Panc1 (cell line): Measurements from ENCODE around the gene ROMO1. TPM values are rescaled to one million over a fixed set of nuclear protein-coding genes. Genes with fewer than 3 reads are reported as not detected.

Experiments
- ATAC-seq: fragments of 200-7000 bp; cut with Tn5 transposase; 2 replicates; pipeline ENCODE4 v1.9.1; 2020; ENCODE audit warnings: mild to moderate bottlenecking, moderate library complexity
- BruUV-seq: library from RNA; stranded (reverse); fragments of 400-500 nt; replicated peaks from 2 replicates; lab custom pipeline; 2021; lab: Mats Ljungman, UMichigan
- CTCF ChIA-PET: fragments of 300-600 bp; sonication (Branson Sonifier 250); formaldehyde crosslinking; loops from one replicate; lab custom pipeline; 2022; ENCODE audit warnings: antibody characterized with exemption; lab: Charles Lee
- POLR2A ChIA-PET: fragments of 300-600 bp; sonication (Branson Sonifier 250); formaldehyde crosslinking; loops from one replicate; lab custom pipeline; 2022; ENCODE audit warnings: antibody characterized with exemption; lab: Charles Lee
- DNase-seq: peaks from one replicate; pipeline ENCODE4 v3.0.0-alpha.2; 2010; ENCODE audit warnings: low read depth, low spot score
- H3K27ac ChIP-seq: 2 replicates; pipeline ENCODE4 v1.5.1; 2011; ENCODE audit warnings: mild to moderate bottlenecking, low read length, inconsistent platforms
- H3K27me3 ChIP-seq: fragments of 200-500 bp; sonication (Bioruptor generic); 2 replicates; pipeline ENCODE4 v1.6.0; 2014; ENCODE audit warnings: low read length, inconsistent platforms; ENCODE audit not compliant: control insufficient read depth, insufficient read depth
- H3K36me3 ChIP-seq: fragments of 200-500 bp; sonication (Bioruptor generic); 2 replicates; pipeline ENCODE4 v1.5.1; 2014; ENCODE audit warnings: inconsistent platforms, mild to moderate bottlenecking, low read length, moderate library complexity; ENCODE audit not compliant: control insufficient read depth, insufficient read depth
- H3K4me1 ChIP-seq: 2 replicates; pipeline ENCODE4 v1.5.1; 2011; ENCODE audit warnings: inconsistent platforms, mild to moderate bottlenecking, low read length, moderate library complexity; ENCODE audit not compliant: control insufficient read depth, insufficient read depth
- H3K4me3 ChIP-seq, 2 experiments: 2 replicates each; pipeline ENCODE4 v1.5.1; 2011 to 2012; ENCODE audit warnings: low read depth in 2 of 2, low read length in 2 of 2, mild to moderate bottlenecking in 2 of 2, inconsistent platforms in 1 of 2, moderate library complexity in 1 of 2
- H3K9me3 ChIP-seq: fragments of 200-500 bp; sonication (Bioruptor generic); 2 replicates; pipeline ENCODE4 v1.5.1; 2014; ENCODE audit warnings: low read depth, mild to moderate bottlenecking, inconsistent platforms, low read length, moderate library complexity; ENCODE audit not compliant: control insufficient read depth, insufficient read depth
- POLR2AphosphoS5 ChIP-seq: IDR thresholded peaks from 2 replicates; pipeline ENCODE4 v1.6.1; 2012; ENCODE audit warnings: mild to moderate bottlenecking, low read depth, low read length, moderate library complexity
- SIN3A ChIP-seq: IDR thresholded peaks from 2 replicates; pipeline ENCODE4 v1.6.1; 2012; ENCODE audit warnings: low read depth, mild to moderate bottlenecking, low read length, moderate library complexity, borderline replicate concordance; ENCODE audit not compliant: insufficient read depth
- TCF7L2 ChIP-seq: IDR thresholded peaks from 2 replicates; pipeline ENCODE4 v1.6.1; 2011; ENCODE audit warnings: mild to moderate bottlenecking, low read depth, low read length, inconsistent platforms
- in situ Hi-C: cut with HindIII; loops from 2 replicates; pipeline ENCODE4 v1.10.0; 2016; ENCODE audit warnings: low sequenced_read_pairs, low pct_unique_long_range_greater_than_20kb
- intact Hi-C: fragments of 100-400 bp; cut with micrococcal nuclease; formaldehyde crosslinking; loops from one replicate; pipeline ENCODE4 v1.10.0; 2022; ENCODE audit not compliant: unreplicated experiment
- total RNA-seq: library from RNA; stranded (reverse); gene quantifications from one replicate; pipeline ENCODE4 v1.2.1, GENCODE V29; 2021; ENCODE audit not compliant: unreplicated experiment
- TF ChIP-seq, protein P1 (sequence below), 2 experiments: IDR thresholded peaks; 2 replicates each; pipeline ENCODE4 v1.6.1; 2011 to 2012; ENCODE audit warnings: low read depth in 2 of 2, control low read depth in 1 of 2, low read length in 1 of 2, mild to moderate bottlenecking in 1 of 2, moderate library complexity in 1 of 2; ENCODE audit not compliant: insufficient read depth in 1 of 2
- TF ChIP-seq, protein P2 (sequence below): fragments of 450-650 bp; IDR thresholded peaks from 2 replicates; pipeline ENCODE4 v1.5.1; 2017; ENCODE audit warnings: mild to moderate bottlenecking

Gene ROMO1
- total RNA-seq, 1 experiment from 2014 or later, result 319 TPM

DNA sequence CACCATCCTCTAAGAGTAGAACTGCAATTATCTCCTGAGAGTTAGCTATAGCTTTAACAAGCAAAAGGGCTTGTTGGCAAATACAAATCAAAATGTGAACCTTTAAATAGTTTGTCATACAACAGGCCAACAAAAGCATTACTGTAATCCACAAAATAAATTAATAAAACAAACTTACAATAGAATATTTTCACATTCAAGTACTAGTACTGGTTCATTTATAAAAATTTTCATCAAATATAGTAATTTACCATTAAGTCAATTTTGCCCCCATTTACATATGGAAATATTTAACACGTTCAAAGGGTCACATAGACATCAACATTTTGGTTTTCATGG, 33.4 kb downstream of the ROMO1 start:
- DNase-seq (no peak), ATAC-seq (no peak)
- H3K4me1 ChIP-seq, result peaks cover 11% of the 10 kb centered on the region; the same call in 1 of the 2 replicates
- no peaks in the 10 kb centered on the region for H3K27me3 ChIP-seq
- peaks cover 82% of the 10 kb centered on the region for H3K36me3 ChIP-seq
- no peak overlapping the region for H3K27ac ChIP-seq
- in situ Hi-C loops (no loop called here), intact Hi-C loops (no loop called here)
- no TSS peak for BruUV-seq
- H3K9me3 ChIP-seq, result no peaks in the 10 kb centered on the region
- CTCF ChIA-PET, result no interaction called here
- TF ChIP-seq, protein P1, sequence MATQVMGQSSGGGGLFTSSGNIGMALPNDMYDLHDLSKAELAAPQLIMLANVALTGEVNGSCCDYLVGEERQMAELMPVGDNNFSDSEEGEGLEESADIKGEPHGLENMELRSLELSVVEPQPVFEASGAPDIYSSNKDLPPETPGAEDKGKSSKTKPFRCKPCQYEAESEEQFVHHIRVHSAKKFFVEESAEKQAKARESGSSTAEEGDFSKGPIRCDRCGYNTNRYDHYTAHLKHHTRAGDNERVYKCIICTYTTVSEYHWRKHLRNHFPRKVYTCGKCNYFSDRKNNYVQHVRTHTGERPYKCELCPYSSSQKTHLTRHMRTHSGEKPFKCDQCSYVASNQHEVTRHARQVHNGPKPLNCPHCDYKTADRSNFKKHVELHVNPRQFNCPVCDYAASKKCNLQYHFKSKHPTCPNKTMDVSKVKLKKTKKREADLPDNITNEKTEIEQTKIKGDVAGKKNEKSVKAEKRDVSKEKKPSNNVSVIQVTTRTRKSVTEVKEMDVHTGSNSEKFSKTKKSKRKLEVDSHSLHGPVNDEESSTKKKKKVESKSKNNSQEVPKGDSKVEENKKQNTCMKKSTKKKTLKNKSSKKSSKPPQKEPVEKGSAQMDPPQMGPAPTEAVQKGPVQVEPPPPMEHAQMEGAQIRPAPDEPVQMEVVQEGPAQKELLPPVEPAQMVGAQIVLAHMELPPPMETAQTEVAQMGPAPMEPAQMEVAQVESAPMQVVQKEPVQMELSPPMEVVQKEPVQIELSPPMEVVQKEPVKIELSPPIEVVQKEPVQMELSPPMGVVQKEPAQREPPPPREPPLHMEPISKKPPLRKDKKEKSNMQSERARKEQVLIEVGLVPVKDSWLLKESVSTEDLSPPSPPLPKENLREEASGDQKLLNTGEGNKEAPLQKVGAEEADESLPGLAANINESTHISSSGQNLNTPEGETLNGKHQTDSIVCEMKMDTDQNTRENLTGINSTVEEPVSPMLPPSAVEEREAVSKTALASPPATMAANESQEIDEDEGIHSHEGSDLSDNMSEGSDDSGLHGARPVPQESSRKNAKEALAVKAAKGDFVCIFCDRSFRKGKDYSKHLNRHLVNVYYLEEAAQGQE (IDR thresholded peaks at IDR 0.05; ENCODE audit: insufficient read depth in 1 of 2, low read depth in 2 of 2, low read length in 1 of 2), result no peak
- TF ChIP-seq SIN3A, result no peak
- TF ChIP-seq, protein P2, sequence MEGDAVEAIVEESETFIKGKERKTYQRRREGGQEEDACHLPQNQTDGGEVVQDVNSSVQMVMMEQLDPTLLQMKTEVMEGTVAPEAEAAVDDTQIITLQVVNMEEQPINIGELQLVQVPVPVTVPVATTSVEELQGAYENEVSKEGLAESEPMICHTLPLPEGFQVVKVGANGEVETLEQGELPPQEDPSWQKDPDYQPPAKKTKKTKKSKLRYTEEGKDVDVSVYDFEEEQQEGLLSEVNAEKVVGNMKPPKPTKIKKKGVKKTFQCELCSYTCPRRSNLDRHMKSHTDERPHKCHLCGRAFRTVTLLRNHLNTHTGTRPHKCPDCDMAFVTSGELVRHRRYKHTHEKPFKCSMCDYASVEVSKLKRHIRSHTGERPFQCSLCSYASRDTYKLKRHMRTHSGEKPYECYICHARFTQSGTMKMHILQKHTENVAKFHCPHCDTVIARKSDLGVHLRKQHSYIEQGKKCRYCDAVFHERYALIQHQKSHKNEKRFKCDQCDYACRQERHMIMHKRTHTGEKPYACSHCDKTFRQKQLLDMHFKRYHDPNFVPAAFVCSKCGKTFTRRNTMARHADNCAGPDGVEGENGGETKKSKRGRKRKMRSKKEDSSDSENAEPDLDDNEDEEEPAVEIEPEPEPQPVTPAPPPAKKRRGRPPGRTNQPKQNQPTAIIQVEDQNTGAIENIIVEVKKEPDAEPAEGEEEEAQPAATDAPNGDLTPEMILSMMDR, result no peak
- TF ChIP-seq POLR2AphosphoS5, result no peak
- TF ChIP-seq TCF7L2, result no peak
- H3K4me3 ChIP-seq, result no peak overlapping the region
- POLR2A ChIA-PET, result interaction anchor here (0.6 kb wide), 1 partner anchor 406 kb away, joined by 5 read pairs; no protein-coding TSS in a partner anchor

DNA sequence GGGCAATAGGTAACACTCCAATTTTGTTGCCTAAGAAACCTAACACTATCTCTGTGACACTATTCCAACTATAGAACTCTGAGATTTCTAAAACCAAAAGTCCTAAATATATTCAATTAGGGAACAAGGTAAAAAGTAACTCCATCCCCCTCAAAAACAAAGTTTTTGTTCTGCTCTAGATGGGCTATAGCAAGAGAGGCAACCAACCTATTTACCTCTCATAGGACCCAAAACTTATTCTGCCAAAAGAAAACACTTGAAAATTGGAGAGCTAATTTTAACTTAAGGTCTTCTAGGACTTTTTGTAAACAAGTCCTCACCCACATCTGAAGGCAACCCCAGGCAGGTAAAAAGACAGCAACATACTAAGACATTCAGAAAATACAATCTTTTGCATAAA, 35.2 kb downstream of the ROMO1 start:
- Histone ChIP-seq H3K27ac (no peak overlapping the region; the same call in 1 of the 2 replicates), H3K9me3 (no peaks in the 10 kb centered on the region), H3K4me3 (no peak overlapping the region), H3K36me3 (peaks cover 86% of the 10 kb centered on the region), H3K27me3 (no peaks in the 10 kb centered on the region), H3K4me1 (peaks cover 19% of the 10 kb centered on the region; the same call in 1 of the 2 replicates)
- ChIA-PET CTCF (no interaction called here), POLR2A (no interaction called here)
- no TSS peak for BruUV-seq
- DNase-seq, result no peak
- TF ChIP-seq TCF7L2, result no peak
- TF ChIP-seq POLR2AphosphoS5, result peak; percentile 3; the same call in 1 of the 2 replicates
- ATAC-seq, result no peak
- intact Hi-C loops (no loop called here), in situ Hi-C loops (no loop called here)
